ENCODE results near the gene TUBAL3.
"Not testable (repeated sequence)": the region's sequence is repeated elsewhere in the genome, so short reads cannot be mapped to it uniquely, and the experiment has no call there.

The TUBAL3 gene

GRCh38 chr10:5416981-5417380, 12.4 kb upstream of the TUBAL3 start:
- TF ChIP-seq, protein P1, sequence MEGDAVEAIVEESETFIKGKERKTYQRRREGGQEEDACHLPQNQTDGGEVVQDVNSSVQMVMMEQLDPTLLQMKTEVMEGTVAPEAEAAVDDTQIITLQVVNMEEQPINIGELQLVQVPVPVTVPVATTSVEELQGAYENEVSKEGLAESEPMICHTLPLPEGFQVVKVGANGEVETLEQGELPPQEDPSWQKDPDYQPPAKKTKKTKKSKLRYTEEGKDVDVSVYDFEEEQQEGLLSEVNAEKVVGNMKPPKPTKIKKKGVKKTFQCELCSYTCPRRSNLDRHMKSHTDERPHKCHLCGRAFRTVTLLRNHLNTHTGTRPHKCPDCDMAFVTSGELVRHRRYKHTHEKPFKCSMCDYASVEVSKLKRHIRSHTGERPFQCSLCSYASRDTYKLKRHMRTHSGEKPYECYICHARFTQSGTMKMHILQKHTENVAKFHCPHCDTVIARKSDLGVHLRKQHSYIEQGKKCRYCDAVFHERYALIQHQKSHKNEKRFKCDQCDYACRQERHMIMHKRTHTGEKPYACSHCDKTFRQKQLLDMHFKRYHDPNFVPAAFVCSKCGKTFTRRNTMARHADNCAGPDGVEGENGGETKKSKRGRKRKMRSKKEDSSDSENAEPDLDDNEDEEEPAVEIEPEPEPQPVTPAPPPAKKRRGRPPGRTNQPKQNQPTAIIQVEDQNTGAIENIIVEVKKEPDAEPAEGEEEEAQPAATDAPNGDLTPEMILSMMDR (IDR thresholded peaks at IDR 0.05; ENCODE audit: low read depth, low read length), result no peak
- TF ChIP-seq EZH2phosphoT487 (IDR thresholded peaks at IDR 0.05; ENCODE audit: low read depth), result no peak

DNA sequence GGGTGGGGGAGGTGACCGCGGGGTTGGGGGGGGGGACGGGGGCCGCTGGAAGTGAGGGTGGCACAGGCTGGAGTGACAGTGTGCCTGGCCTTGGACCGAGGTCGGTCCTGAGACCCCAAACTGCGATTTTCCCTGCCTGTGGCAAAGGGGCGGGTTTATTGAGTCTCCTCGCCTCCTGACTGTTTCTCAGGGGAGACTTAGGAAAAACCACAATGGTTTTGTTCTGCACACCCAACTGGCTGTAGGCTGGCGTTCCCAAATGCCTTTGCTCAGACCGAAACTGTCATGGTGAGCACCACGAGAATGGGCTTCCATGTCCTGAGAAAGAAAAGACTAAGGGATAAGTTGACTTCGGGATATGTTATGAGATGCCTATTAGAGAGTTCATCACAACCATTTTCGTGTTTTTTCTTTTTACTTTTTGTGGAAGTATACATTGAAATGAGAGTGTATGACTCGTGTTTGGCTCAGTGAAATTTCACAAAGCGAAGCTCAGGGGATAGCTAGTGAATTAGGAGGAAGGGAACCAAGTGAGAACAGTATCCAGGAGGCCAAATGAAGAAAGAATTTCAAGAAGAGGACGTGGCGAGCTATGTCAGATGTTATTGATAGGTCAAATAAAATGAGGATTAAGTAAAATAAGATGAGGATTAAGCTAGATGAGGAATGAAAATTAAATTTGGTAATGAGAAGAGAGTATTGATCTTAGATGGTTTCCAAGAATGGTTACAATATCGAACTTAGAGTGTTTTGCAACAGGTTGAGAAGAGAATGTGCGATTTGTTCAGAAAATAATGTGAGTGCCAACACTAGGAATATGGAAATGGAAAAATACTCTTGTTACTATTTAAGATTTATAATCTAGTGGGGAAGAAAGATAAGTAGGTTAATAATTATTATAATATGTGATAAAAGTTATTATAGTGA, 8.6 kb upstream of the TUBAL3 start:
- no peak for TF ChIP-seq EZH2phosphoT487 (IDR thresholded peaks at IDR 0.05; ENCODE audit: low read depth)
- TF ChIP-seq, protein P1 (IDR thresholded peaks at IDR 0.05; ENCODE audit: low read depth, low read length), result no peak
- Histone ChIP-seq H4K20me1 (ENCODE audit: insufficient read depth, low read length) (no peaks in the 10 kb centered on the region), H3K36me3 (replicated peaks; ENCODE audit: low read depth, low read length) (peaks cover 3% of the 10 kb centered on the region), H3K79me2 (ENCODE audit: low read length) (peaks cover 56% of the 10 kb centered on the region), H3K27me3 (ENCODE audit: low read depth, low read length) (no peaks in the 10 kb centered on the region), H3K4me3 (ENCODE audit: low read length) (peak overlapping the region; percentile 94), H3K4me1 (ENCODE audit: low read length) (peaks cover 7% of the 10 kb centered on the region; the same call in 1 of the 2 replicates), H3K9ac (ENCODE audit: low read length) (peak overlapping the region; percentile 74), H3K9me3 (ENCODE audit: insufficient read depth, low read length) (0 out of 2 replicates have a peak, but pooled peaks cover 4% of the 10 kb centered on the region), H2AFZ (ENCODE audit: low read depth, low read length) (no peak overlapping the region), H3K27ac (ENCODE audit: low read length) (no peak overlapping the region), H3K4me2 (ENCODE audit: low read length) (peak overlapping the region; percentile 75)

More at GRCh38 chr10:5416981-5417380, 12.4 kb upstream of the TUBAL3 start:
- Histone ChIP-seq H3K9ac (ENCODE audit: low read length) (no peak overlapping the region), H3K27me3 (ENCODE audit: low read depth, low read length) (no peaks in the 10 kb centered on the region), H4K20me1 (ENCODE audit: insufficient read depth, low read length) (no peaks in the 10 kb centered on the region), H3K79me2 (ENCODE audit: low read length) (peaks cover 91% of the 10 kb centered on the region), H3K4me1 (ENCODE audit: low read length) (peaks cover 4% of the 10 kb centered on the region; the same call in 1 of the 2 replicates), H3K27ac (ENCODE audit: low read length) (no peak overlapping the region), H3K4me3 (ENCODE audit: low read length) (no peak overlapping the region), H3K4me2 (ENCODE audit: low read length) (no peak overlapping the region), H3K36me3 (replicated peaks; ENCODE audit: low read depth, low read length) (peaks cover 9% of the 10 kb centered on the region), H3K9me3 (ENCODE audit: insufficient read depth, low read length) (0 out of 2 replicates have a peak, but pooled peaks cover 10% of the 10 kb centered on the region), H2AFZ (ENCODE audit: low read depth, low read length) (no peak overlapping the region)

GRCh38 chr10:5412277-5412941, 7.8 kb upstream of the TUBAL3 start, which contains the start of gene NET1:
Gene NET1, plus strand, starts transcription at chr10:5412557. Its CDS starts 136 bp downstream, at chr10:5412693.
- H3K9me3 ChIP-seq (ENCODE audit: insufficient read depth, low read length), result 0 out of 2 replicates have a peak, but pooled peaks cover 2% of the 10 kb centered on the region
- peak within 1 kb of the TSS; percentile 94 for H3K4me2 ChIP-seq (ENCODE audit: low read length)
- H3K9ac ChIP-seq (ENCODE audit: low read length), result peak within 1 kb of the TSS; percentile 74
- no peaks in the 10 kb centered on the region for H3K36me3 ChIP-seq (replicated peaks; ENCODE audit: low read depth, low read length)
- peak within 1 kb of the TSS; percentile 94 for H3K4me3 ChIP-seq (ENCODE audit: low read length)
- H3K4me1 ChIP-seq (ENCODE audit: low read length), result peaks cover 7% of the 10 kb centered on the region; the same call in 1 of the 2 replicates
- H3K27me3 ChIP-seq (ENCODE audit: low read depth, low read length), result no peaks in the 10 kb centered on the region
- TF ChIP-seq, protein P1 (IDR thresholded peaks at IDR 0.05; ENCODE audit: low read depth, low read length), result no peak
- no peak for TF ChIP-seq EZH2phosphoT487 (IDR thresholded peaks at IDR 0.05; ENCODE audit: low read depth)
- H2AFZ ChIP-seq (ENCODE audit: low read depth, low read length), result peak within 1 kb of the TSS; percentile 100
- no peaks in the 10 kb centered on the region for H4K20me1 ChIP-seq (ENCODE audit: insufficient read depth, low read length)
- no peak within 1 kb of the TSS; the same call in 1 of the 2 replicates for H3K27ac ChIP-seq (ENCODE audit: low read length)
- peaks cover 47% of the 10 kb centered on the region for H3K79me2 ChIP-seq (ENCODE audit: low read length)

- Histone ChIP-seq H3K4me2 (ENCODE audit: low read length) (peak overlapping the region; percentile 94), H3K9me3 (ENCODE audit: insufficient read depth, low read length) (no peaks in the 10 kb centered on the region), H3K36me3 (replicated peaks; ENCODE audit: low read depth, low read length) (no peaks in the 10 kb centered on the region), H4K20me1 (ENCODE audit: insufficient read depth, low read length) (no peaks in the 10 kb centered on the region), H3K27me3 (ENCODE audit: low read depth, low read length) (no peaks in the 10 kb centered on the region), H3K79me2 (ENCODE audit: low read length) (peaks cover 42% of the 10 kb centered on the region), H3K4me3 (ENCODE audit: low read length) (peak overlapping the region; percentile 94), H3K4me1 (ENCODE audit: low read length) (peaks cover 7% of the 10 kb centered on the region; the same call in 1 of the 2 replicates), H2AFZ (ENCODE audit: low read depth, low read length) (peak overlapping the region; percentile 100), H3K27ac (ENCODE audit: low read length) (no peak overlapping the region), H3K9ac (ENCODE audit: low read length) (peak overlapping the region; percentile 67)
- TF ChIP-seq EZH2phosphoT487 (IDR thresholded peaks at IDR 0.05; ENCODE audit: low read depth), result no peak
- TF ChIP-seq, protein P1 (IDR thresholded peaks at IDR 0.05; ENCODE audit: low read depth, low read length), result no peak
Measured at GRCh38 chr10:5411941-5412276, 7.3 kb upstream of the TUBAL3 start.

DNA sequence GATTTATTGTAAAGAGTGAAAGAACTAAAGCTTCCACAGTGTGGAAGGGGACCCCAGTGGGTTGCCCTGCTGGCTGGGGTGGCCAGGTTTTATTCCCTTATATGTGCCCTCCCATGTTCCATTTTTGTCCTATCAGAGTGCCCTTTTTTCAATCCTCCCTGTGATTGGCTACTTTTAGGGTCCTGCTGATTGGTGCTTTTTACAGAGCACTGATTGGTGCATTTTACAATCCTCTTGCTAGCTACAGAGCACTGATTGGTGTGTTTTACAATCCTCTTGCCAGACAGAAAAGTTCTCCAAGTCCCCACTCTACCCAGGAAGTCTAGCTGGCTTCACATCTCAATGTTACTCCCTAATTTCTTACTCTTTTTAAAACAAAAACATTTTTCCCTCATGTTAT, 6.2 kb upstream of the TUBAL3 start:
- H3K27ac ChIP-seq (ENCODE audit: low read length); H3K9me3 ChIP-seq (ENCODE audit: insufficient read depth, low read length); H3K4me2 ChIP-seq (ENCODE audit: low read length); H3K9ac ChIP-seq (ENCODE audit: low read length); H3K36me3 ChIP-seq (replicated peaks; ENCODE audit: low read depth, low read length); H3K27me3 ChIP-seq (ENCODE audit: low read depth, low read length); H3K4me1 ChIP-seq (ENCODE audit: low read length); H2AFZ ChIP-seq (ENCODE audit: low read depth, low read length); H4K20me1 ChIP-seq (ENCODE audit: insufficient read depth, low read length); H3K4me3 ChIP-seq (ENCODE audit: low read length): not testable (repeated sequence)
- peaks cover 31% of the 10 kb centered on the region for H3K79me2 ChIP-seq (ENCODE audit: low read length)
